ENCODE results near the gene TRAF3IP1. TPM values are rescaled to one million over a fixed set of nuclear protein-coding genes. Genes with fewer than 3 reads are reported as not detected.
"Not testable (repeated sequence)": the region's sequence is repeated elsewhere in the genome, so short reads cannot be mapped to it uniquely, and the experiment has no call there.

Gene TRAF3IP1
- total RNA-seq (2014; rRNA removed; shearing (Covaris generic)), result 3.9 and 9.5 TPM in 2 replicates

- DNase-seq, result peak; percentile 99
- Histone ChIP-seq H3K4me3 (ENCODE audit: insufficient read depth, low read depth, low read length) (peak within 1 kb of the TSS; percentile 74), H3K36me3 (replicated peaks; ENCODE audit: control insufficient read depth, insufficient read depth, low read length) (no peaks in the 10 kb centered on the region), H3K27me3 (ENCODE audit: control insufficient read depth, insufficient read depth, low read length) (no peaks in the 10 kb centered on the region; the same call in 1 of the 2 replicates)
Measured at GRCh38 chr2:238320246-238320647, at the start of gene TRAF3IP1. TRAF3IP1 (plus strand) TSS chr2:238320518; CDS start chr2:238320663, 145 bp downstream.

GRCh38 chr2:238270606-238271005, 49.7 kb upstream of the TRAF3IP1 start:
- no peak for DNase-seq
- Histone ChIP-seq H3K36me3 (replicated peaks; ENCODE audit: control insufficient read depth, insufficient read depth, low read length) (no peaks in the 10 kb centered on the region; the same call in 1 of the 2 replicates), H3K4me3 (ENCODE audit: insufficient read depth, low read depth, low read length) (no peak overlapping the region), H3K27me3 (ENCODE audit: control insufficient read depth, insufficient read depth, low read length) (no peaks in the 10 kb centered on the region)

GRCh38 chr2:238271061-238271554, 49.2 kb upstream of the TRAF3IP1 start:
- no peak overlapping the region for H3K4me3 ChIP-seq (ENCODE audit: insufficient read depth, low read depth, low read length)
- no peaks in the 10 kb centered on the region; the same call in 1 of the 2 replicates for H3K36me3 ChIP-seq (replicated peaks; ENCODE audit: control insufficient read depth, insufficient read depth, low read length)
- DNase-seq, result no peak
- no peaks in the 10 kb centered on the region for H3K27me3 ChIP-seq (ENCODE audit: control insufficient read depth, insufficient read depth, low read length)

- H3K4me3 ChIP-seq (ENCODE audit: insufficient read depth, low read depth, low read length); H3K27me3 ChIP-seq (ENCODE audit: control insufficient read depth, insufficient read depth, low read length); H3K36me3 ChIP-seq (replicated peaks; ENCODE audit: control insufficient read depth, insufficient read depth, low read length); DNase-seq: not testable (repeated sequence)
Measured at GRCh38 chr2:238271686-238272085, 48.6 kb upstream of the TRAF3IP1 start.

GRCh38 chr2:238272156-238272555, 48.2 kb upstream of the TRAF3IP1 start:
- Histone ChIP-seq H3K27me3 (ENCODE audit: control insufficient read depth, insufficient read depth, low read length) (no peaks in the 10 kb centered on the region), H3K4me3 (ENCODE audit: insufficient read depth, low read depth, low read length) (no peak overlapping the region), H3K36me3 (replicated peaks; ENCODE audit: control insufficient read depth, insufficient read depth, low read length) (no peaks in the 10 kb centered on the region; the same call in 1 of the 2 replicates)
- DNase-seq, result no peak

- DNase-seq; H3K27me3 ChIP-seq (ENCODE audit: control insufficient read depth, insufficient read depth, low read length): not testable (repeated sequence)
Measured at GRCh38 chr2:238273433-238273832, 46.9 kb upstream of the TRAF3IP1 start.

GRCh38 chr2:238274152-238274865, 46.0 kb upstream of the TRAF3IP1 start:
- no peak overlapping the region for H3K4me3 ChIP-seq (ENCODE audit: insufficient read depth, low read depth, low read length)
- no peaks in the 10 kb centered on the region; the same call in 1 of the 2 replicates for H3K36me3 ChIP-seq (replicated peaks; ENCODE audit: control insufficient read depth, insufficient read depth, low read length)
- H3K27me3 ChIP-seq (ENCODE audit: control insufficient read depth, insufficient read depth, low read length), result no peaks in the 10 kb centered on the region
- DNase-seq, result no peak

More at GRCh38 chr2:238273433-238273832, 46.9 kb upstream of the TRAF3IP1 start:
- not testable (repeated sequence) for H3K4me3 ChIP-seq (ENCODE audit: insufficient read depth, low read depth, low read length); H3K36me3 ChIP-seq (replicated peaks; ENCODE audit: control insufficient read depth, insufficient read depth, low read length)

- peak; percentile 89 for DNase-seq
Measured at GRCh38 chr2:238277695-238278094, 42.6 kb upstream of the TRAF3IP1 start.

GRCh38 chr2:238278626-238279323, 41.5 kb upstream of the TRAF3IP1 start:
- Histone ChIP-seq H3K36me3 (replicated peaks; ENCODE audit: control insufficient read depth, insufficient read depth, low read length) (no peaks in the 10 kb centered on the region; the same call in 1 of the 2 replicates), H3K4me3 (ENCODE audit: insufficient read depth, low read depth, low read length) (no peak overlapping the region), H3K27me3 (ENCODE audit: control insufficient read depth, insufficient read depth, low read length) (no peaks in the 10 kb centered on the region)
- DNase-seq, result no peak

More at GRCh38 chr2:238277695-238278094, 42.6 kb upstream of the TRAF3IP1 start:
- Histone ChIP-seq H3K4me3 (ENCODE audit: insufficient read depth, low read depth, low read length) (no peak overlapping the region), H3K36me3 (replicated peaks; ENCODE audit: control insufficient read depth, insufficient read depth, low read length) (no peaks in the 10 kb centered on the region; the same call in 1 of the 2 replicates), H3K27me3 (ENCODE audit: control insufficient read depth, insufficient read depth, low read length) (no peaks in the 10 kb centered on the region)

GRCh38 chr2:238279324-238279682, 41.0 kb upstream of the TRAF3IP1 start:
- no peak overlapping the region for H3K4me3 ChIP-seq (ENCODE audit: insufficient read depth, low read depth, low read length)
- no peak for DNase-seq
- no peaks in the 10 kb centered on the region; the same call in 1 of the 2 replicates for H3K36me3 ChIP-seq (replicated peaks; ENCODE audit: control insufficient read depth, insufficient read depth, low read length)
- H3K27me3 ChIP-seq (ENCODE audit: control insufficient read depth, insufficient read depth, low read length), result no peaks in the 10 kb centered on the region

- Histone ChIP-seq H3K4me3 (ENCODE audit: insufficient read depth, low read depth, low read length) (no peak overlapping the region), H3K27me3 (ENCODE audit: control insufficient read depth, insufficient read depth, low read length) (no peaks in the 10 kb centered on the region), H3K36me3 (replicated peaks; ENCODE audit: control insufficient read depth, insufficient read depth, low read length) (no peaks in the 10 kb centered on the region)
- DNase-seq, result no peak
Measured at GRCh38 chr2:238280083-238280825, 40.1 kb upstream of the TRAF3IP1 start.

- no peaks in the 10 kb centered on the region for H3K27me3 ChIP-seq (ENCODE audit: control insufficient read depth, insufficient read depth, low read length)
- DNase-seq, result no peak
- H3K36me3 ChIP-seq (replicated peaks; ENCODE audit: control insufficient read depth, insufficient read depth, low read length), result no peaks in the 10 kb centered on the region
- H3K4me3 ChIP-seq (ENCODE audit: insufficient read depth, low read depth, low read length), result no peak overlapping the region
Measured at GRCh38 chr2:238281826-238282480, 38.4 kb upstream of the TRAF3IP1 start.

- no peak for DNase-seq
- no peaks in the 10 kb centered on the region for H3K27me3 ChIP-seq (ENCODE audit: control insufficient read depth, insufficient read depth, low read length)
- no peak overlapping the region for H3K4me3 ChIP-seq (ENCODE audit: insufficient read depth, low read depth, low read length)
- H3K36me3 ChIP-seq (replicated peaks; ENCODE audit: control insufficient read depth, insufficient read depth, low read length), result no peaks in the 10 kb centered on the region
Measured at GRCh38 chr2:238282861-238283738, 37.2 kb upstream of the TRAF3IP1 start.
